OCI-LY1 (cell line): Measurements from ENCODE around the gene KCTD1.

Experiments used
- H2AFZ ChIP-seq: fragments of 200-600 bp; sonication (generic), shearing (Covaris generic); 2 replicates; pipeline ENCODE4 v1.6.0; 2014; ENCODE audit warnings: antibody characterized with exemption, mild to moderate bottlenecking, low read length
- H3F3A ChIP-seq: fragments of 200-600 bp; sonication (generic), shearing (Covaris generic); 2 replicates; pipeline ENCODE4 v1.6.0; 2014; ENCODE audit warnings: mild to moderate bottlenecking, antibody characterized with exemption, low read length, moderate library complexity; ENCODE audit not compliant: insufficient read depth
- H3K27ac ChIP-seq: fragments of 200-600 bp; sonication (generic); 2 replicates; pipeline ENCODE4 v1.5.1; 2014; ENCODE audit warnings: low read length, mixed run types, mild to moderate bottlenecking, low read depth; ENCODE audit not compliant: poor library complexity, severe bottlenecking
- H3K27me3 ChIP-seq: fragments of 200-600 bp; sonication (generic); 2 replicates; pipeline ENCODE4 v1.6.0; 2014; ENCODE audit warnings: antibody characterized with exemption, mild to moderate bottlenecking, low read length, moderate library complexity; ENCODE audit not compliant: insufficient read depth
- H3K36me3 ChIP-seq: fragments of 200-600 bp; sonication (generic); 2 replicates; pipeline ENCODE4 v1.6.1; 2014; ENCODE audit warnings: mild to moderate bottlenecking, antibody characterized with exemption, low read length, moderate library complexity, mixed read lengths; ENCODE audit not compliant: insufficient read depth
- H3K4me1 ChIP-seq: fragments of 200-600 bp; sonication (generic); 2 replicates; pipeline ENCODE4 v1.5.1; 2014; ENCODE audit warnings: mild to moderate bottlenecking, low read length, moderate library complexity; ENCODE audit not compliant: insufficient read depth, severe bottlenecking
- H3K4me2 ChIP-seq: fragments of 200-600 bp; sonication (generic), shearing (Covaris generic); 2 replicates; pipeline ENCODE4 v1.6.1; 2014; ENCODE audit warnings: low read length
- H3K4me3 ChIP-seq: fragments of 200-600 bp; sonication (generic); 2 replicates; pipeline ENCODE4 v1.5.1; 2014; ENCODE audit warnings: low read length, low read depth, mild to moderate bottlenecking, mixed read lengths; ENCODE audit not compliant: poor library complexity, severe bottlenecking
- H3K79me2 ChIP-seq: fragments of 200-600 bp; shearing (Covaris generic); 2 replicates; pipeline ENCODE4 v1.6.1; 2016; ENCODE audit warnings: mixed run types, low read length, mixed read lengths; ENCODE audit not compliant: insufficient read depth
- H3K9ac ChIP-seq: fragments of 200-600 bp; sonication (generic), shearing (Covaris generic); 2 replicates; pipeline ENCODE4 v1.6.1; 2014; ENCODE audit warnings: mild to moderate bottlenecking, low read length, mixed read lengths
- H3K9me2 ChIP-seq: fragments of 200-600 bp; sonication (generic), shearing (Covaris generic); 2 replicates; pipeline ENCODE4 v1.6.1; 2014; ENCODE audit warnings: low read depth, mild to moderate bottlenecking, low read length, mixed read lengths
- H3K9me3 ChIP-seq: fragments of 200-600 bp; shearing (Covaris generic); 2 replicates; pipeline ENCODE4 v1.6.1; 2014; ENCODE audit warnings: low read length, mixed read lengths
- H4K20me1 ChIP-seq: fragments of 200-600 bp; sonication (generic), shearing (Covaris generic); 2 replicates; pipeline ENCODE4 v1.6.0; 2016; ENCODE audit warnings: mild to moderate bottlenecking, low read length; ENCODE audit not compliant: insufficient read depth
- CTCF ChIP-seq: fragments of 200-600 bp; sonication (generic), shearing (Covaris generic); IDR thresholded peaks from 2 replicates; pipeline ENCODE4 v1.5.1; 2017; ENCODE audit warnings: mild to moderate bottlenecking, antibody characterized with exemption, low read length, moderate library complexity, mixed read lengths
- EZH2 ChIP-seq: fragments of 200-600 bp; sonication (generic), shearing (Covaris generic); IDR thresholded peaks from 2 replicates; pipeline ENCODE4 v1.8.0; 2017; ENCODE audit warnings: borderline replicate concordance, mixed run types, mild to moderate bottlenecking, antibody characterized with exemption, low read length, moderate library complexity, mixed read lengths

The KCTD1 gene

GRCh38 chr18:26419746-26420145 is 128.6 kb downstream of the KCTD1 start:
- no peaks in the 10 kb centered on the region for H3F3A ChIP-seq
- H4K20me1 ChIP-seq, result no peaks in the 10 kb centered on the region
- TF ChIP-seq CTCF, result no peak
- no peak for TF ChIP-seq EZH2
- H3K4me1 ChIP-seq, result no peaks in the 10 kb centered on the region
- H3K9ac ChIP-seq, result no peak overlapping the region
- no peaks in the 10 kb centered on the region for H3K9me2 ChIP-seq
- no peaks in the 10 kb centered on the region for H3K9me3 ChIP-seq
- H3K4me2 ChIP-seq, result no peak overlapping the region
- no peaks in the 10 kb centered on the region for H3K79me2 ChIP-seq
- no peaks in the 10 kb centered on the region for H3K27me3 ChIP-seq
- no peak overlapping the region for H3K27ac ChIP-seq
- no peak overlapping the region for H3K4me3 ChIP-seq
- no peaks in the 10 kb centered on the region for H3K36me3 ChIP-seq
- H2AFZ ChIP-seq, result no peak overlapping the region

DNA sequence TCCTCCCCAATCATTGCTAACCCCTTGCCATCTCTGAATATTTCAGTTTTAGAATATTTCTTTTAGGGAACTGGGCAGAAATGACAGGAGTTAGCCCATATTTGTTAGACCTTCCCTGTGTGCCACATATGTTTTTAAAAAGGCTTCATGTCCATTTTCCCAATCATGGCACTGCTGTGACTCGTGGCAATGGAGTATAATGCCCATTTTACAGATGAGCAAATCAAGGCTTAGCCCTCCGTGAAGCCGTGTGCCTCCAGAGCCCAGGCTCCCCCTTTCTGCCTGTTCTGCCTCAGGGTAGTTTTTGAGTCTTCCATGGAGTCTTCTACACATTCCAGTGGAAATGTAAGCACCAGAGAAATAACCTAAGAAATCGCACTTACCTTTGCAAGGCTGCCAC is 130.1 kb downstream of the KCTD1 start:
- Histone ChIP-seq H3K27ac (no peak overlapping the region), H3K9me2 (no peaks in the 10 kb centered on the region), H3F3A (no peaks in the 10 kb centered on the region), H2AFZ (no peak overlapping the region), H3K9me3 (no peaks in the 10 kb centered on the region), H3K9ac (no peak overlapping the region), H3K4me1 (no peaks in the 10 kb centered on the region), H3K79me2 (no peaks in the 10 kb centered on the region), H3K4me3 (no peak overlapping the region), H3K27me3 (no peaks in the 10 kb centered on the region), H3K4me2 (no peak overlapping the region), H3K36me3 (no peaks in the 10 kb centered on the region), H4K20me1 (no peaks in the 10 kb centered on the region)
- TF ChIP-seq EZH2 (no peak), CTCF (no peak)

GRCh38 chr18:26417190-26417589 is 131.2 kb downstream of the KCTD1 start:
- TF ChIP-seq CTCF (no peak), EZH2 (no peak)
- H3K4me2 ChIP-seq, result no peak overlapping the region
- H3K9me3 ChIP-seq, result no peaks in the 10 kb centered on the region
- no peaks in the 10 kb centered on the region for H3K4me1 ChIP-seq
- H3K9ac ChIP-seq, result no peak overlapping the region
- H3K36me3 ChIP-seq, result no peaks in the 10 kb centered on the region
- H2AFZ ChIP-seq, result no peak overlapping the region
- no peaks in the 10 kb centered on the region for H4K20me1 ChIP-seq
- no peak overlapping the region for H3K27ac ChIP-seq
- no peaks in the 10 kb centered on the region for H3K9me2 ChIP-seq
- no peaks in the 10 kb centered on the region for H3K27me3 ChIP-seq
- no peaks in the 10 kb centered on the region for H3F3A ChIP-seq
- no peaks in the 10 kb centered on the region for H3K79me2 ChIP-seq
- no peak overlapping the region for H3K4me3 ChIP-seq
